ENCODE results near the gene RHOH.

RHOH gene

DNA sequence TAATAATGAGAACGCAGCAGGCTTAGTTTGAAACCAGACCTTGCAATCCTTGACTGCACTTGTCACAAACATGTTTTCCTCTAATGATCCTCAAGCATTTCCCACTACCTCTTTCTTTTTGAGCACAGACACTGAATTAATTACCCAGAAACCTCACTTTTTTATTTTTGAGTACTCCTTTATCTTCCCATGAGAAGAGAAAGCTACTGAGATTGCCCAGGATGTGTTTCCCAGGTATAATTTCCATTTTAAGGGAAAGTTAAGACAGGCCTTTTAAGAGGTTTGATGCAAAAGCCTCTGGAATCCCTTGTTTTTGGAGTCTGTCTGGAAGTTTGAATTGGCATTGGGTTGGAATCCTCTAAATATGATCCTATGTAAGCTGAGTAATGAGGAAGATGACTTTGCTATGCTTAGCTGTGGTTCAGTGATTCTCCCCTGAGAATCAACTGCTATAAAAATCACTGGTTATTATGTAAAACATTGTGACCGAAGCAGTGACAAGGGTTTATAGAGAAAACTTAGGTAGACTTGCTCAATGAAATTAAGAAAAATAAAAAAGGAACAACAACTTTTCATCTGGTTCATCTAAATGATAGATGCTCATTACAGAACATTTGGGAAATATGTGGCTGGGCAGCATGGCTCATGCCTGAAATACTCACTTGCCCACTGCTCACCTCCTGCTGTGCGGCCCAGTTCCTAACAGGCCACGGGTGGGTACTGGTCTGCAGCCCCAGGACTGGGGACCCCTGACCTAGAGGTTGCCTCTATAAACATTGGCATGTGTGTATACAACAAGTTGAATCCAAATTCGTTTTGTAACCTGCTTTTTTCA lies 10.8 kb upstream of the RHOH start:
- TF ChIP-seq, protein P1, sequence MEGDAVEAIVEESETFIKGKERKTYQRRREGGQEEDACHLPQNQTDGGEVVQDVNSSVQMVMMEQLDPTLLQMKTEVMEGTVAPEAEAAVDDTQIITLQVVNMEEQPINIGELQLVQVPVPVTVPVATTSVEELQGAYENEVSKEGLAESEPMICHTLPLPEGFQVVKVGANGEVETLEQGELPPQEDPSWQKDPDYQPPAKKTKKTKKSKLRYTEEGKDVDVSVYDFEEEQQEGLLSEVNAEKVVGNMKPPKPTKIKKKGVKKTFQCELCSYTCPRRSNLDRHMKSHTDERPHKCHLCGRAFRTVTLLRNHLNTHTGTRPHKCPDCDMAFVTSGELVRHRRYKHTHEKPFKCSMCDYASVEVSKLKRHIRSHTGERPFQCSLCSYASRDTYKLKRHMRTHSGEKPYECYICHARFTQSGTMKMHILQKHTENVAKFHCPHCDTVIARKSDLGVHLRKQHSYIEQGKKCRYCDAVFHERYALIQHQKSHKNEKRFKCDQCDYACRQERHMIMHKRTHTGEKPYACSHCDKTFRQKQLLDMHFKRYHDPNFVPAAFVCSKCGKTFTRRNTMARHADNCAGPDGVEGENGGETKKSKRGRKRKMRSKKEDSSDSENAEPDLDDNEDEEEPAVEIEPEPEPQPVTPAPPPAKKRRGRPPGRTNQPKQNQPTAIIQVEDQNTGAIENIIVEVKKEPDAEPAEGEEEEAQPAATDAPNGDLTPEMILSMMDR (IDR thresholded peaks at IDR 0.05; ENCODE audit: low read depth, low read length, poor library complexity, severe bottlenecking): no peak
- TF ChIP-seq EZH2phosphoT487 (IDR thresholded peaks at IDR 0.05; ENCODE audit: borderline replicate concordance, low read length): no peak
- Histone ChIP-seq H3K27me3 (ENCODE audit: control insufficient read depth, low read length) (no peaks in the 10 kb centered on the region), H3K4me1 (ENCODE audit: control insufficient read depth, low read length) (peaks cover 96% of the 10 kb centered on the region), H3K4me2 (ENCODE audit: low read length) (peak overlapping the region; percentile 99), H3K9me2 (replicated peaks; ENCODE audit: control insufficient read depth, low read length) (no peaks in the 10 kb centered on the region), H3K9me3 (ENCODE audit: control insufficient read depth, insufficient read depth, low read length) (no peaks in the 10 kb centered on the region), H3K36me3 (ENCODE audit: control insufficient read depth, low read length) (no peaks in the 10 kb centered on the region), H4K20me1 (ENCODE audit: control insufficient read depth, insufficient read depth, low read depth, low read length) (no peaks in the 10 kb centered on the region), H3K79me2 (ENCODE audit: control insufficient read depth, low read length) (peaks cover 50% of the 10 kb centered on the region), H3K4me3 (ENCODE audit: low read length) (peak overlapping the region; percentile 76), H3K27ac (ENCODE audit: low read depth, low read length) (peak overlapping the region; percentile 100), H3F3A (ENCODE audit: control insufficient read depth, insufficient read depth) (peaks cover 68% of the 10 kb centered on the region)

DNA sequence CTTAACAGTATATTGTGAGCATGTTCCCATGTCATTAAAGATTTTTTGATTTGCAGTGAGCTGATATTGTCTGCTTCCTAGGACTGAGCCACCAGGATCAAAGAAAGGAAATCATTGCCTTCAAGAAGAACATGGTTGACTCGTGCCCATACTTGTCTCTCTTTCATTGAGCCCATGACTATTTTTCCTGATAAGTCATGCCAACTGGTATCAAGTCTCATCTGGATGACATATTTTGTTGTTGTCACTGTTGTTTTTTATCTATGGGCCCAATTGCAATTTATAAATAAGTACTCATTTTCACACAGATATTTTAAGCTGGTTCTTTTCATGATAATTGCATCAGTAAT lies 10.2 kb upstream of the RHOH start:
- peaks cover 96% of the 10 kb centered on the region for H3K4me1 ChIP-seq (ENCODE audit: control insufficient read depth, low read length)
- no peaks in the 10 kb centered on the region for H3K36me3 ChIP-seq (ENCODE audit: control insufficient read depth, low read length)
- no peaks in the 10 kb centered on the region for H3K27me3 ChIP-seq (ENCODE audit: control insufficient read depth, low read length)
- H3F3A ChIP-seq (ENCODE audit: control insufficient read depth, insufficient read depth): peaks cover 69% of the 10 kb centered on the region
- peak overlapping the region; percentile 100 for H3K27ac ChIP-seq (ENCODE audit: low read depth, low read length)
- no peaks in the 10 kb centered on the region for H3K9me3 ChIP-seq (ENCODE audit: control insufficient read depth, insufficient read depth, low read length)
- H3K4me2 ChIP-seq (ENCODE audit: low read length): peak overlapping the region; percentile 99
- TF ChIP-seq EZH2phosphoT487 (IDR thresholded peaks at IDR 0.05; ENCODE audit: borderline replicate concordance, low read length): no peak
- TF ChIP-seq, protein P1 (IDR thresholded peaks at IDR 0.05; ENCODE audit: low read depth, low read length, poor library complexity, severe bottlenecking): no peak
- H3K9me2 ChIP-seq (replicated peaks; ENCODE audit: control insufficient read depth, low read length): no peaks in the 10 kb centered on the region
- no peaks in the 10 kb centered on the region for H4K20me1 ChIP-seq (ENCODE audit: control insufficient read depth, insufficient read depth, low read depth, low read length)
- H3K79me2 ChIP-seq (ENCODE audit: control insufficient read depth, low read length): peaks cover 53% of the 10 kb centered on the region
- peak overlapping the region; percentile 76 for H3K4me3 ChIP-seq (ENCODE audit: low read length)

DNA sequence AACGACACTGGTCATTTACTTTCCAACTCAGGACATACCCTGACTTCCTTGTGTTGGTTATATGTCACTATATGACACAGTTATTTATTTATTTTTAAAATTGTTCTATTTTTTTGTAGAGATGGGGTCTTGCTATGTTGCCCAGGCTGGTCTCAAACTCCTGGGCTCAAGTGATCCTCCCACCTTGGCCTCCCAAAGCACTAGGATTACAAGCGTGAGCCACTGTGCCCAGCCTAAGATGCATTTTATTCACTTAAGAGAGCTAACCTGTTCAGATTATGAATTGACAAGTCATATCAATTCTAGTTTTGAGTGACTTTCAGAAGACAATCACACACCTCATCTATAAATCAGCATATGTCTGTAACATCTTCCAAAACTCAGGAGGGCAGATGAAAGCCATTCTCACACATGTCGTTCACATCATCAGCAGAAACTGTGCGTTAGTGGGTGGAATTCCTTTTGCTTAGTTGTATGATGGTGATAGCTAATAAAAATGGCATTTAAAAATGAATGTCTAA lies 9.4 kb upstream of the RHOH start:
- no peaks in the 10 kb centered on the region for H3K27me3 ChIP-seq (ENCODE audit: control insufficient read depth, low read length)
- H3K4me2 ChIP-seq (ENCODE audit: low read length): peak overlapping the region; percentile 99
- peaks cover 70% of the 10 kb centered on the region for H3F3A ChIP-seq (ENCODE audit: control insufficient read depth, insufficient read depth)
- H4K20me1 ChIP-seq (ENCODE audit: control insufficient read depth, insufficient read depth, low read depth, low read length): no peaks in the 10 kb centered on the region
- H3K79me2 ChIP-seq (ENCODE audit: control insufficient read depth, low read length): peaks cover 61% of the 10 kb centered on the region
- H3K4me1 ChIP-seq (ENCODE audit: control insufficient read depth, low read length): peaks cover 96% of the 10 kb centered on the region
- H3K9me2 ChIP-seq (replicated peaks; ENCODE audit: control insufficient read depth, low read length): no peaks in the 10 kb centered on the region
- H3K4me3 ChIP-seq (ENCODE audit: low read length): peak overlapping the region; percentile 76
- no peaks in the 10 kb centered on the region for H3K9me3 ChIP-seq (ENCODE audit: control insufficient read depth, insufficient read depth, low read length)
- no peak for TF ChIP-seq EZH2phosphoT487 (IDR thresholded peaks at IDR 0.05; ENCODE audit: borderline replicate concordance, low read length)
- TF ChIP-seq, protein P1 (IDR thresholded peaks at IDR 0.05; ENCODE audit: low read depth, low read length, poor library complexity, severe bottlenecking): no peak
- no peaks in the 10 kb centered on the region for H3K36me3 ChIP-seq (ENCODE audit: control insufficient read depth, low read length)
- H3K27ac ChIP-seq (ENCODE audit: low read depth, low read length): peak overlapping the region; percentile 100

All from DOHH2 (cell line).